ENCODE data around the gene GHITM.
A peak's percentile ranks its signal among the peaks of the same experiment; 100 is the strongest.
"Not testable (repeated sequence)": the region's sequence is repeated elsewhere in the genome, so short reads cannot be mapped to it uniquely, and the experiment has no call there.

Gene GHITM, protein sequence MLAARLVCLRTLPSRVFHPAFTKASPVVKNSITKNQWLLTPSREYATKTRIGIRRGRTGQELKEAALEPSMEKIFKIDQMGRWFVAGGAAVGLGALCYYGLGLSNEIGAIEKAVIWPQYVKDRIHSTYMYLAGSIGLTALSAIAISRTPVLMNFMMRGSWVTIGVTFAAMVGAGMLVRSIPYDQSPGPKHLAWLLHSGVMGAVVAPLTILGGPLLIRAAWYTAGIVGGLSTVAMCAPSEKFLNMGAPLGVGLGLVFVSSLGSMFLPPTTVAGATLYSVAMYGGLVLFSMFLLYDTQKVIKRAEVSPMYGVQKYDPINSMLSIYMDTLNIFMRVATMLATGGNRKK

DNA sequence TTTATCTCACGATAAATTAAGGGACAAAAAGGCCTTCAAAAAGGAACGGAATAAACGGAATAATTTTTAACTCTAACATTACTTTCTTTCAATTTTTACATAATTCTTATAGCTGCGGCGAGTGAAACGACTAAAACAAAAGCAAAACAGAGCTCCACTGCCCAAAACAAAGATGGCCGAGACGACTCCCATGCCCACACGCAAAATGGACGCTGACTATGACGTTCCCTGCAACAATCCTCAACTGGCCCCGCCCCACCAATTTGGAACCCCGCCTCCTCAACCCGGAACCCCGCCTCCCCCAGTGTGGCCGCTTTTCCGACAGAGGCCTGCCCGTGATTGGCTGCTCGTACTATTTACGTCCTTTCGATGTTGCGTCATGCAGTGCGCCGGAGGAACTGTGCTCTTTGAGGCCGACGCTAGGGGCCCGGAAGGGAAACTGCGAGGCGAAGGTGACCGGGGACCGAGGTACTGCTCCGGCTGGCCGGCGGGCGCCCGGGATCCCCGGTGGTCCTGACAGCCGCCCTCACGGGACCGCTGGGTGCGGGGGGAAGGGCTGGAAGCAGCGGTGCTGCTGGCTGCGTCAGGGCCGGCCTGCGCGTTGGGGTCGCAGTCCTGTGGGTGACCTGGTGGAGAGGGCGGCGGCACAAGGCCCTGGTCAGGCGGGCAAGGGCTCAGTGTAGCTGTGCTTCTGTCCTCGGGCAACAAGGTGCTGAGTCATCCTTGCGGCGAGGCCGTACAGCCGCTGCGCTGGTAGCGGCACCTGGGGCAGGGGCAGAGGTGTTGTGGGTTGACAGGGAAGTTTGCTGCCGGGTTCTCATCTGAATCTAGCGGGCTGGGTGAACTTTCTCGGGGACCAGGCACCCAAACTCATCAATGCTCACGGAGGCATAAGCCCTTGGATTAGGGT, at the start of gene GHITM:
GHITM (plus strand) TSS at position 384 of the 910 bp plus-strand sequence. CDS start 1,992 bp downstream, outside the sequence.
- DNase-seq: peak; percentile 95

DNA sequence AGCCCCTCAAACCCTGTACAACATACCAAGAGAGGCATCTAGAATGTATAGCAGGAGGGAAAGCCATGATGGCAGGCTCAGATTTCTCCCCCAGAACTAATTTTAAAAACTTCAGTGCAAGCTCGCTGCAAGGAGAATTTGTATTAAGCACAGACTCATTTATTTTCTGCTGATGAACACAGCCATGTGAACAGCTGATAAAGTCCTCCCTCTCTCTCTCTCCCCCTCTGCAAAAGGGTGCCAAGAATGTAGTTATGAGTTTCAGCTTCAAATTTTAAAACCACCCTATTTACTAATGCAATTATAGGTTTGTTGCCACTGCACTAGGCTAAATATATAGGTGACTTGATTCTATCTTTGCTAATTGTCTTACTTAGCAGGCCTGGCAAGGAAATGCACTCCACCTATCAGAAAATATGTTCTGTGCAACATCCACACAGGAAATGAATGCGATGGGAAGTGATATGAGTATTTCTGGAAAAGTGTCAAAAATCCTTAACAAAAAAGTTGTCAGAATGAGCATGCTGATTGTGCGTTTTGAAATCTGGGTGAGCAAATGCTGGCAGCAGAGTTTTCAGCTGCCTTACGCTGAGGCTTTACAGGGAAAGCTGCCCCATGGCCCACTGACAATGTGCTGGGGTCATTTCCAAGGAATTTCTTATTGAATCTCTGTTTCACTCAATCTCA, 43.4 kb upstream of the GHITM start:
- DNase-seq: no peak

DNA sequence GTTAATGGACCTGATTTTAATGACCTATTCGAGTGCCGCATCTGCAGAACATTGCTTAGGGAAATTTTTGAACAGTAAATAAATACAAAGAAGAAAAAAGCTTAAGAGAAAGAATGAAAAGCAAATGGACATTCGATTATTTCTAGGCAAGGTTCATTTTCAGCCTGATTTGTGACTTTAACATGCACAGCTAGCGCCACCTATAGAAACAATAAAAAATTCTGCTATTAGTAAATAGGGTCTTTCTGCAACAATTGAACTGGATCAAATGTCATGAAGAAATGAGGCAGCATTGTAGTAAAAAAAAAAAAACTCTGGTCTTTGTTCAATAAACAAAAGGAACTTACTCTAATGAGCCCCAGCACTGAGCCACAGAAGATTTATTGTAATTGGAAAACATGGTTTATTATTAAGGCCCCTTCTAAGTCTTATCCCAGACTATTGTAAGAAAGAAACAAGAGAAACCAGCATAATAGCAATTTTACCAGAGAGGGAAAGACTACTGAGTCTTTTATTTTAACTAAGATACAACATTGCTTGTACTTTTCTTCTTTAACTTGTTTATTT, 41.4 kb upstream of the GHITM start:
- DNase-seq: peak; percentile 11

DNA sequence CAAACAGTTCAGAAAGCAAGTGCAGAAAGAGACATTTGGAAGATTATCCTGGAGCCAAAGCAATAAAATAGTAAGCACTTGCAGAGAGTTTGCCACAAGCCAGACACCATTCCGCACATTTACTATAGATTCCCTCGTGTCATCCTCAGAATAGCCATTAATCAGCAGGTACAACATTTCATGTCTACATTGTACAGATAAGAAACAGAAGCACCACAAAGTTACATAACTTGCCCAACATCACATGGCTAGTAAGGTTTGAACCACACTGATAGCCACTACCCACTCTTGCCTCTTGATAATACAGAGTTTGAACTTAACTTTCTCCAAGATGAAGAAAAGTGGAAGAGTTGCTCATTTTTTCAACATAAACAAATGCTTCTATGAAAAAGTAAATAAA, 40.6 kb upstream of the GHITM start:
- DNase-seq: no peak

DNA sequence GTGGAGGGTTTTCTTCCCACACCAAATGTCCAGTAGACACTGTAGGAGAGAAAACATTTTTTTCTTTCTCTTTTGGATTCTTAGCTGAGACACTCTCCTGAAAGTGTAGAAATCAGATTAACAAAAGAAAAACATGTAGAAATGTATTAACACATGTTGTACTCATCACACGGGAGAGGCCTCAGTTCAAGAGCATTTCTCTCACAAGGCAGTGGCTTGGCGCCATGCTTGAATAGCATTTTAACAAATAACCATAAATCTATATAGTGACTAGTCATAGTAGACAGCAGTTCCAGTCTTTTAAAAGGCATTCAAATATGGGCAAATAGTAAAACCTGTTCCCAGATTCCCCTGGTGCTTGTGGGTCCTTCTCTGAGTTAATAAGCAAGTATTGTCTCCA, 38.3 kb upstream of the GHITM start:
- DNase-seq: no peak

DNA sequence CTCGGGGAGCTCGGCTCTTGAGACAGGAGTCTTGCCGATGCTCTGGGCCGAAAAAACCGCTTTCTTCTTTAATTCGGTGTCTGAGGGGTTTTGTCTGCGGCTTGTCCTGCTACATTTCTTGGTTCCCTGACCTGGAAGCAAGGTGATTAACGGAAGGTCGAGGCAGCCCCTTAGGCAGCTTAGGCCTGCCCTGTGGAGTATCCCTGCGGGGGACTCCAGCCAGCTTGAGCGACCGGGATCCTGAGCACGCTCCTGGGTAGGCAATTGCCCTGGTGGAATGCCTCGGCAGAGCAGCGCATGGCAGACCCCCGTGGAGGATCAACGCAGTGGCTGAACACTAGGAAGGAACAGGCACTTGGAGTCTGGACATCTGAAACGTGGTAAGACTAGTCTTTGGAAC, 30.5 kb upstream of the GHITM start:
- DNase-seq: no peak

DNA sequence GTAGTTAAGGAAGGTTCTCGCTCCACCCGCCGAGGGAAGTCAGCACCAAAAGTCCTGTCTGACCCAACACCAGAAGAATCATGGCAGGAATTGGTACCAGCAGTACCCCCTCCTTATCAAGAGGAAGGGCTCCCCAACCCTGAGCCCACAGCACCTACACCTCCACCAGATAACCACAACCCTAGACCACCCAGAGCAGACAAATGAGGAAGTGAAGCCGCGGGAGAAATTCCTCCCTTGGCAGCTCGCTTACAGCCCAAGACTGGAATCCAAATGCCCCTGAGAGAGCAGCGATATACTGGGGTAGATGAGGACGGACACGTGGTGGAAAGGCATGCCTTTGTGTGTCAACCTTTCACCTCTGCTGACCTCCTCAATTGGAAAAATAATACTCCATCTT, 29.5 kb upstream of the GHITM start:
- DNase-seq: not testable (repeated sequence)

DNA sequence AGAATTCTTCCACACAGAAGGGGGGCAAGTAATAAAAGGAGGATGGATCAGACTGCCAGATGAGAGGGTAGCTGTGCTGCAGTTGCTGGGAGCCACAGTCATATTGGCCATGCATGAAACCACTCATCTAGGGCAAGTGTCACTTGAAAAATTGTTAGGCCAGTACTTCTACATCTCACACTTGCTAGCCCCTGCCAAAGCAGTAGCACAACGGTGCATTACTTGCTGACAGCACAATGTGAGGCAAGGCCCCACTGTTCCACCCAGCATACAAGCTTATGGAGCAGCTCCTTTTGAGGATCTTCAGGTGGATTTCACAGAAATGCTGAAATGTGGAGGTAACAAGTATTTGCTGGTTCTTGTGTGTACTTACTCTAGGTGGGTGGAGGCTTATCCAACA, 25.8 kb upstream of the GHITM start:
- DNase-seq: not testable (repeated sequence)

DNA sequence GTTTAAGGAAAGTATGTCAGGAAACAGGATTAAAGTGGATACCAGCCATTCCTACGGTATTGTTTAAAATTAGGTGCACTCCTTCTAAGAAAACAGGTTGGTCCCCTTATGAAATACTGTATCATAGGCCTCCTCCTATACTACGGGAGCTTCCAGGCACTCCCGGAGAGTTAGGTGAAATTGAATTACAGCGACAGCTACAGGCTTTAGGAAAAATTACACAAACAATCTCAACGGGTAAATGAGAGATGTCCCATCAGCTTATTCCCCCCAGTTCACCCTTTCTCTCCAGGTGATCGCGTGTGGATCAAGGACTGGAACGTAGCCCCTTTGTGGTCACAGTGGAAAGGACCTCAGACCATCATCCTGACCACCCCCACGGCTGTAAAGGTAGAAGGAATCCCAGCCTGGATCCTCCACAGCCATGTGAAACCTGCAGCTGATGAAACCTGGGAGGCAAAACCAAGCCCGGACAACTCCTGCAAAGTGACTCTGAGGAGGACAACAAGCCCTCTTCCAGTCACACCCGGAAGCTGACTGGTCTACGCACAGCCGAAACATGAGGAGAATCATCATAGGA, 25.1 kb upstream of the GHITM start:
- DNase-seq: no peak

DNA sequence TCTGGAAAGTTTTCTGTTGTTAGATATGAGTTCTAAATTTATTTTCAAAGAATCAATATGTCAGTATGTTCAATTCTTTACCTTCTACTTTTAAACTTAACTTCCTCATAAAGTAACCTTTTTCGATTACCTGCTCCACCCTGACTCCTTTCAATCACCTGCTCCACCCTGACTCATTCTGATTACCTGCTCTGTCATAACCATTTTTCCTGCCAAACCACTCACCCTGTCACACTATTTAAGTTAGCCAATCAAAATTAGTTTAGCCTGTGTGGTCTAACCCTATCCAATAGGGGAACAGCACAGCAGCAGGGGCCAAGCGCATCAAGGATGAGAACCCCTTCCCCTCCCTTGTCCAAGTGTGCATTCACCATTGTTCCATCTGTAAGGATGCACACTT, 22.1 kb upstream of the GHITM start:
- DNase-seq: not testable (repeated sequence)

DNA sequence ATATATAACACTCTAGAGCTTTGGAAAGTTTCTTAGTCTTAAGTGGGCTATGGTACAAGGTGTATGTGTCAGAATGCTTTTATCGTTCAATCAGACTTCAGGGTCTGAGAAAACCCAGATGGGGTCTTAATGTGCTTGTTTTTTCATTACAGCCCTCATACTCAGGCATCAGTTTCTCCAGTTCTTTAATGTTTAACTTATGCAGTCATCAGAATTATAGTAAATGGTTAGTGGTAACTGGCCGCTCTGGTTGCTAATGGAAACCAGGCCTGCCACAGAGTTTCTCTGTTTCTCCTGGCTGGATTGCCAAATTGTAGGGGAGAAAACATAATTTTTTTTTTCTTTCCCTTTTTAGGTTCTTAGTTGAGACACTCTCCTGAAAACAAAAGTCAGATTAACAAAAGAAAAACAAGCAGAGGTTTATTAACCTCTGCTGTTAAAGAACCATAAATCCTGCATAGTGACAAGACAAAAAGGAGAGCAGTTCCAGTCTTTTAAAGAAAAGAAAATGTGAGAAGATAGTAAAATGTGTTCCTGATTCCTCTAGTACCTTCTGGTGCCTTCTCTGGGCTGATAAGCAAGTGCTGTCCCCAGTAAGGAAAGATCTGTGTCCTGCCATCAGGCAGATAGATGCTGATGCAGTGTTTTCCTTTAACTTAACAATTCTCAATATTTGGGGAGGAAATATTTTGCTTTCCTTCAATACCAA, 21.5 kb upstream of the GHITM start:
- DNase-seq: no peak

DNA sequence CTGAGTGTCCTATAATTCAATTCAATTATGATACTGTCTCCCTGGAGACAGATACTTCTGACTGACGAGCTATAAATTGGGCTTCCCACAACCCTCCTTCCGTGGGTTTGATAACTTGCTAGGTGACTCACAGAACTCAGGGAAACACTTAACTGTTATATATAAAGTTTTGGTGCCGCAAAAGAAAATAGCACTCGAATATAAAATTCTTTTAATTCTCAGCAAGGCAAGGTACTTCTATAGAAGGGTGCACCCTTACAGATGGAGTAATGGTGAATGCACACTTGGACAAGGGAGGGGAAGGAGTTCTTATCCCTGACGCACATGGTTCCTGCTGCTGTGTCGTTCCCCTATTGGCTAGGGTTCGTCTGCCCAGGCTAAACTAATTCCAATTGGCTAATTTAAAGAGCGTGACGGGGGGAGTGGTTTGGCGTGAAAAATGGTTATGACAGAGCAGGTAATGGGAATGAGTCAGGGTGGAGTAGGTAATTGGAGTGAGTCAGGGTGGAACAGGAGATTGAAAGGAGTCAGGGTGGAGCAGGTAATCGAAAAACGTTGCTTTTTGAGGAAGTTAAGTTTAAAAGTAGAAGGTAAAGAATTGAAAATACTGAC, 20.8 kb upstream of the GHITM start:
- DNase-seq: no peak

DNA sequence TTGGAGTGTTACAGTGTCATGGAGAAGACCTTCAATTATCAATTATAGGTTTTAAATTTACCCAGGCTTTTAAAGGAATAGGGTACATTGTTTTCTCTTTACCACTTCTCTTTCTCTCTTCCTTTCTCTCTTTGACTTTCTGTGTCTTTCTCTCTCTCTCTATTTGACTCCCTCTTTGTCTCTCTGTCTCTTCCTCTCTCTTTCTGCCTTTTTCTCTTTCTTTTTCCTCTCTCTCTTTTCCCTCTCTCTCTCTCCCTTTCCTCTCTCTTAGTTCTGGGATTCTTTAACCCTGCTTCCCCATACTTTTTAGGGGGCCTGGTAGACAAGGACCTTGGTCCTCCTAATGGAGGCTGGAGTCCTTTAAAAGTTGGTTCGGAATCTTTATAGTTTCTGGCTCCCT, 15.9 kb upstream of the GHITM start:
- no peak for DNase-seq

DNA sequence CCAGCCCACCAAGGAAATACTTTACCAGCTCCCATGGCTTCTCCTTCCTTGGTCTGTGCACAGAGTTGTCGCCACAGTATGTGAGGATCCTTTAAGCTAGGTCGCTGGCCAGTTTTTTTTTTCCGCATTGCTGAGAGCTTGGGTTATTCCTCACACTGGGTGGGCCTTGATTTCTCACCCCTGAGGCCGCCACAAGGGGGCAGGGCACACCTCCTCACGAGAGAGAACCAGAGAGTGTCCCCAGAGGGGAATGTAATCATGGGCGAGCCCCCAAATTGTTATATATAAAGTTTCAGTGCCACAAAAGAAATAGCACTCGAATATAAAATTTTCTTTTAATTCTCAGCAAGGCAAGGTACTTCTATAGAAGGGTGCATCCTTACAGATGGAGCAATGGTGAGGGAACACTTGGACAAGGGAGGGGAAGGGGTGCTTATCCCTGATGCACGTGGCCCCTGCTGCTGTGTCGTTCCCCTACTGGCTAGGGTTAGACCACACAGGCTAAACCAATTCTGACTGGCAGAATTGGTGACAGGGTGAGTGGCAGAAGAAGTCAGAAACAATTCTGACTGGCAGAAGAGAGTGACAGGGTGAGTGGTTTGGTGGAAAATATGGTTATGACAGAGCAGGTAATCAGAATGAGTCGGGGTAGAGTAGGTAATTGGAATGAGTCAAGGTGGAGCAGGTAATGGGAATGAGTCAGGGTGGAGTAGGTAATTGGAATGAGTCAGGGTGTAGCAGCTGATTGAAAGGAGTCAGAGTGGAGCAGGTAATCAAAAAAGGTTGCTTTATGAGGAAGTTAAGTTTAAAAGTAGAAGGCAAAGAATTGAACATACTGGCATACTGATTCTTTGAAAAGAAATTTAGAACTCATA, 13.2 kb upstream of the GHITM start:
- not testable (repeated sequence) for DNase-seq

DNA sequence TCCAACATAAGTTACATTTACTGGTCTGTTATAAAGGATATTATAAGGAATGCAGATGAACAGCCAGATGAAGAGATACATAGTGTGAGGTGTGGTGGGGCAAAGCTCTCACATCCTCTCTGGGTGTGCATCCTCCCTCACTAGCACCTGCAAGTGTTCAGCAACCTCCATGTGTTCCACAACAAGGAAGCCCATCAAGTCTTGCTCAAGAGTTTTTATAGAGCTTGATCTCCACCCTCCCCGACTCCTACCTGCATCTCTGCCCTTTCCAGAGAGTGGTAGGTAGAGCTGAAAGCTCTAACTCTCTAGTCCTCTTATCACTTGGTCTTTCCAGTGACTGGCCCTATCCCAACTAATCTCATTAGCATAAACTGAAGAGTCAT, 12.5 kb upstream of the GHITM start:
- no peak for DNase-seq

DNA sequence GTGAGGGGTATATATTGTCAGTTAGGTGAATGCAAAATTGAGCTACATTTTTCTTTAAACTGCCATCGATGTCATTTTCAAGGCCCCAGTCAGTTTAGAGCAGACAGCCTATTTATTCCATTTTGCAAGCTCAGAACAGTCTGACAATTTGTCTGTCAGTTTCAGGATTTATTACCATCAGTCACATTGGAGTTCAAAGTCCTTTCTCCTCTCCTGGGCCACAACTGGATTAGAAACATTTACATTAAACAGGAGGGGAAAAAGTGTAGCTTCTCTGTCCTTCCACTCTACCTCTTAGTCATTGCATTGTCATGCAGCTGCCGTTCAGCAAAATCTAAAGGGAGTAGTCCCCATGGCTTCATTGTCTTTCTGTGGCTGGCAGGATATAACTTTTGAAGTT, 3.5 kb upstream of the GHITM start:
- no peak for DNase-seq

DNA sequence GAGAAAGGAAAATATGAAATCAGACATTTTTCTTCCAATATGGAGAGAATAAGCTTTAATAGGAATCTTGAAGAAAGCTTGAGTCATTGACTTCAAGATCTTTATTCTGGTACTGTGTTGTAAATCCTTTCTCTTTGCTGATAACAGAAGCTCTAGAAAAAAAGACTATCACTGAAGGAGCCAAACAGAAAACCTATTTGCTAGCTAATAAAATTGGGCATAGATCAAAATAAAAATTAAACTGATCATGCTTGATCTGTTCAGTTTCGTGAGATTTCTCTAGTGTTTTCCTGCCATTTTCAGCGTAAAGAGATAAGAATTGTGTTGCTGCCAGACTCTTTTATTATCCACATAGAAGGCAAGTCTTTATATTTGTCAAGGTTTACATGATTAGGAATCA, 1.5 kb upstream of the GHITM start:
- DNase-seq: no peak

DNA sequence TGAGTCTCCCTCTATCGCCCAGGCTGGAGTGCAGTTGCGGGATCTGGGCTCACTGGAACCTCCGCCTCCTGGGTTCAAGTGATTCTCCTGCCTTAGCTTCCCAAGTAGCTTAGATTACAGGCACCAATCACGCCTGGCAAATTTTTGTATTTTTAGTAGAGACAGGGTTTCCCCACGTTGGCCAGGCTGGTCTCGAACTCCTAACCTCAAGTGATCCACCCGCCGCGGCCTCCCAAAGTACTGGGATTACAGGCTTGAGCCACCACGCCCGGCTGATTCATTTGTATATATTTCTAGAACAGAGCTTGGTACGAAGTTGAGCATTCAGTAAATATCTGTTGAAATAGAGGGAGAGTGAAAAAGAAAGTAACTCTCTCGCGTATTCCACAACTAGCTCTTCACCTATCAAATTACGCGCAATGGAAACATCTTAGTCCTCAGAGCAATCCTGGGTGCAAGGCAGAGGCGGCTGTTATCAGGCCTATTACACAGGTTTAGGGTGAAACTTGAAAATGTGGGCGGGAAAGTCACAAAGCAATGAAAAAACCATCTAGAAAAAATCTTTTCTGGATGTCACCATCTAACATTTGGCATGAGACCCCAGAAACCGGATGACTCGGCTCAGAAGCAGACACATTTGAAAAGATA, 707 bp upstream of the GHITM start:
- no peak for DNase-seq

DNA sequence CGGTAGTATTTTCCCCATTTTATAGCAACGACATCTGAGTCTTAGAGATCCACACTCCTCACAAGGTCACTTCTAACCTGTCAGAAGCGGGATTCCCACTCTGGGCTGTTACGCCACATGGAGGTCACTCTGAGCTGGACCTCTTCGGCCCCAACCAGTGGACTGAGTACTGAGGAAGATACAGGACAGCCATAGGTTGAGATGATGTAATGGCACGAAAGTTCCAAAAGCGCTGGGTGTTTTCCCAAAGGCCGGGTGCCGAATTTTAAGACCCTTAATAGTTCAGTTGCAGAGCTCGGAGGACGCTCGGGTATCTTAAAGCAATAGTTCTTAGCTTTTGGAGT, 699 bp downstream of the GHITM start:
- no peak for DNase-seq

DNA sequence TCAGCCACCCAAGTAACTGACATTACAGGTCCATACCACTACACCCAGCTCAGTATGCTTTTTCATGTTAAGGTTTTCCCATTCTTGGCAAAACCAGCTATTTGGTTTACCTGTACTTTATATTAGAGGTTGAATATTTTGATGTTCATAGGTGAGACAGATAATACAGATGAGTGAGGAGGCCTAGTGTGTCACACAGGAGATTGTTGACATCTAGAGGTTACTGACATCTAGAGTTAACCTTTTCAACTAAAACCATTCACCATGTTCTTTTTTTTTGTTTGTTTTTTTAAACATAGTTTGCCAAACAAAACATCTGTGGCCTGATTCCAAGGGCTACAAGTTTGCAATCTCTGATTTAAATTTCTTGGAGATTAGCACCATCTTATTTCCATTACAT, 8.0 kb downstream of the GHITM start:
- DNase-seq: no peak

Data from NCI-H345 (cell line).